Erythroblast (primary cell): Measurements from ENCODE around the gene EBLN2.

Experiments
- GATA1 ChIP-seq: IDR thresholded peaks from 2 replicates; pipeline ENCODE4 v1.6.1; 2011; ENCODE audit warnings: low read depth, mild to moderate bottlenecking, control low read depth, low read length, moderate library complexity
- POLR2A ChIP-seq: IDR thresholded peaks from 2 replicates; pipeline ENCODE4 v1.6.1; 2011; ENCODE audit warnings: mild to moderate bottlenecking, low read length

DNA sequence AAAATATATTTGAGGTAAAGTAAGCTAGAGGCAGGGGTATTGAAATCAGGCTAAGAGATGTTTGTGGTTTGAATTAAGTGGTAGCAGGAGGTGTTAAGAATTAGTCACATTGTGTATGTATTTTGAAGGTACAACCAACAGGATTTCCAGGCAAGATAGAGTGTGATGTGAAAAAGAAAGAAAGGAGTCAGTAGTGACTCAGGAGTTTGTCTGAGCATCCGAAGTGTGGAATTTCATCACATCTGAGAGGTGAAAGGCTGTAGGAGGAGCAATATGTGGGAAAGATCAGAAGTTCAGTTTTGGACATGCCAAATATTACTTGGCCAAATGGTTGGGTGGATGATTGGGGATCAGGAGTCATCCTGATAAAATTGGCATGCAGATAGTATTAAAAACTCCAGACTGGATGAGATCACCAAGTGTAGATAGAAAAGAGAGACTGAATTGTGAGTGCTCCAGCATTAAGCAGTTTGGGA lies 32.1 kb upstream of the EBLN2 start:
- TF ChIP-seq POLR2A (no peak), GATA1 (no peak)
